Amniotic stem cell (primary cell): ENCODE measurements around the gene SENP8.

Experiments
- DNase-seq: peaks from one replicate; lab custom pipeline; 2025; lab: John Stamatoyannopoulos, UW

The SENP8 gene

GRCh38 chr15:72113347-72114031, 4.7 kb upstream of the SENP8 start:
- no peak for DNase-seq

DNA sequence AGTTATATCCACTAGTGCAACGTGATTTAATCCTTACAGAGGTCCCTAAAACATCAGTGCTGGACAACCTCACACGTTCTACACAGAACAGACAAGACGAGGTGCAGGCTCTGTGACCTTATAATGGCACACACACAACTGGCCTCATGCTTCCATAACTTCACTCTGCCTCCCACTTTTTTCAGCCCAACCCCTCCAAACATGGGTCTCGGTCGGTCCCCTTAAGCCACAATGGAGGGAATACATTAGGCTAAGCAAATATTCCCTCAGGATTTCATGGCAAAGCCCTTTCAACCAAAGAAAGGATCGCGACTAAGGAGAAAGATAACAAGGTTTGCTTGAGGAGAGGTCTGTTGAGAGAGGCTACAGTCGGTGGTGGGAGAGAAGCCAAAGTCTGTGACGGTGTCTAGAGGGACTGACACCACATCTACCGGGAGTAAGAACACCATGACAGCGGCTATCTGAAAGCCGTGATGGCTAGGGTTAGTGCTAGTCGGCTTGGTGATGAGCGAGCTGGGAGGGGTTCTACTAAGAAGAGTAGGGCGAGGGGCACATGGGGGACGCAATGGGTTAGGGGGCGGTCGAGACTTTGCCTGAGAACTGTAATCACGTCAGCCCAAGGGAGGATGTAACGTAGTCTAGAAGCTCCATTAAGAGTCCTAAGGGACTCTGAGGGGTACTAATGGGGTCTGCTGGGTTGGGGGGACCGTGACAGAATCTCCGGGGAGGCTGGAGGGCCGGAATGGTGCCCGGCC, 1.3 kb upstream of the SENP8 start:
- DNase-seq: no peak

- DNase-seq: peak; percentile 75
These were observed 652 bp upstream of the SENP8 start for GRCh38 chr15:72117486-72118016.

GRCh38 chr15:72124218-72124617, 6.0 kb downstream of the SENP8 start:
- DNase-seq: no peak

GRCh38 chr15:72127724-72128322, 9.6 kb downstream of the SENP8 start:
- no peak for DNase-seq

DNA sequence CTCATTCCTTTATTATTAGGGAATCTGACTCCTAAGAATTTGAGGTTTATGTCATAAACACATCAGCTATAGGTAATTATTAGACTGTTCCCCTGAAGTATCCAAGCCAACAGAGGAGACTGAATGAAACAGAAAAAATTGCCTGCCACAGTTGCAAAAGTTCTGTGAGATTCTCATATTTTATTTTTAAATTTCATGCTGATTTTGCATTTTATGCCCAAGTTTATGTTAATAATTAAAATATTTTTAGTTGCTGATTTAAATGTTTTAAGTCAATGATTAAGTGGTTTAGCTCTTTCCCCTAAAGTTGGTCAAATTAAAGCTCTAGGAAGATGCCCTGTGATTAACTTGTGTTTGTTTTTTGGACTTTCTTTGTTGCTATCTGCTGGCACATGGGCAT, 10.2 kb downstream of the SENP8 start:
- DNase-seq: no peak

DNA sequence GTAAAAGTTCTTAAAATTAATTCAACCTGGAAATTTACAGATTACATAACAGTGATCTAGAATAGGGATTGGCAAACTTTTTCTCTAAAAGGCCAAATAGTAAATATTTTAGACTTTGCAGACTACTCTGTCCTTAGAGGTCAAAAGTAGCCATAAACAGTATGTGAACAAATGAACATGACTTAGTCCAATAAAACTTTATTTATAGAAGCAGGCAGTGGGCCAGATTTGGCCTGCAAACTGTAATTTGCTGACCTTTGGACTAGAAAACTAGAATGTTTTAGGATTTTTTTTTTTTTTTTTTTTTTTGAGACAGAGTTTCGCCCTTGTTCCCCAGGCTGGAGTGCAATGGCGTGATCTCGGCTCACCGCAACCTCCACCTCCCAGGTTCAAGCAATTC, 12.1 kb downstream of the SENP8 start:
- DNase-seq: no peak

DNA sequence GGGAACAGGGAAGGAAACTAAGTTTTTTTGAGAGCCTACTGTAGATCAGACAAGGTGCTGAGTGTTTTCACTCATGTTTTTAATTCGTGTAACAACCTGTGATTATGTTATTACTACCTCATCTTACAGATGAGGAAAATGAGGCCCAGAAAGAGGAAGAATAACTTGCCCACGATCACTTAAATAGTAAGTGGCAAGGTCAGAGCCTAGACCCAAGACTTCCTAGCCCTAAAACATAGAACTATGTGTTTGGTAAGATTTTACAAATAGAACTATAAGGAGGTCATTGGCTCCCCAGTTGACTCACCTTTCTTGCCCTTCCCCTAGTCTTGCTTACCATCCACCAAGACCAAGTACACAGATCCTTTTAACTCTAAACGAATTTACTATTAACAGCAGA, 13.7 kb downstream of the SENP8 start:
- DNase-seq: no peak

DNA sequence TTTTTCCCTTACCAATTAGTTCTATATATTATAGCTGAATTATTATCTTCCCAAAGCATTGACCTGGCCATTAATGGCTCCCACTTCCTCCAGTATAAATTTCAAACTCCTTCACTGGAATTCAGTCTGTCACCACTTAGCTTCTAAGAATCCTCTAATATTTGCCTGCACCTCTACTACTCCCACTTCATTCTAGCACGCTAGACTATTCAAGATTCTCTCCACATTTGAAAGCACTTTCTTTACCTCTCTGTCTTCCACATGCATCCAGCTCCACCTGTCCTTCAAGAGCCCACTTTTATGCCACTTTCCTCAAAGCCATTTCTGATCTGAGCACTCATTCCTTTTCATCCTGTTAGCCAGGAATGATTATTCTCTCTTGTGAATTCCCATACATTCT, 15.0 kb downstream of the SENP8 start:
- no peak for DNase-seq

GRCh38 chr15:72135719-72136118, 17.5 kb downstream of the SENP8 start:
- DNase-seq: no peak

- DNase-seq: no peak
These were observed 18.2 kb downstream of the SENP8 start for GRCh38 chr15:72136170-72137051.

- DNase-seq: no peak
These were observed 21.5 kb downstream of the SENP8 start for GRCh38 chr15:72139667-72140066.

DNA sequence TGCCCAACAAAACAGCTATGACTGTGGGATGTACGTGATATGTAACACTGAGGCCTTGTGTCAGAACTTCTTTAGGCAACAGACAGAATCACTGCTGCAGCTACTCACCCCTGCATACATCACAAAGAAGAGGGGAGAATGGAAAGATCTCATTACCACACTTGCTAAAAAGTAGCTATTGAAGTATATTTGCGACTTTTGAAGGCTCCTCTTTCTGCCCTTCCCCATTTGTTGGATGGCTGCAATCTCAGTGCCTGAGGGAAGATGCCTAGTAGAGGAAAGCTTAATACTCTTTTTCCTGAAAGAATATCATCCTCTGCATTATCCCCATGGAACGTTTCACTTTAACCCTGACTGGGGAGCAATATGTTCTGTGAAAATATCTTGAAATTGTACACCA, 21.9 kb downstream of the SENP8 start:
- no peak for DNase-seq

- no peak for DNase-seq
These were observed 23.2 kb downstream of the SENP8 start for GRCh38 chr15:72141171-72142084.

GRCh38 chr15:72146221-72146620, 28.0 kb downstream of the SENP8 start:
- no peak for DNase-seq

DNA sequence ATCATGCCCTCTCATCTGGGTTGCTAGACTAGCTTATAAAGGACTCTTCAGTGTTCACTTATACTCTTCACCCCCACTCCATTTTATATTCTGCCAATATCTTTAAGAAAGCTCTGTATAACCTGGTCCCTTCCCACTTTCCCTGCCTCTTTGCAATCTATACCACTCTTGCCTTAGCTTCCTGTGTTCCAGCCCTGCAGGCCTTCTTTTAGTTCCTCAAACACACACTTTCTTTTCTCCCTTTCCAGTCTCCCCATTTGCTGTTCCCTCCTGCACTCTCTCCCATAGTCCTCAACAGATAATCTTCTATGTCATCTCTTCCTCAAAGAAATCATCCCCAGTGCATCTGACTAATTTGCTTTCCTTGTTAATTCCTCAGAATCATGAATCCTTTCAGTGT, 28.7 kb downstream of the SENP8 start:
- DNase-seq: no peak

DNA sequence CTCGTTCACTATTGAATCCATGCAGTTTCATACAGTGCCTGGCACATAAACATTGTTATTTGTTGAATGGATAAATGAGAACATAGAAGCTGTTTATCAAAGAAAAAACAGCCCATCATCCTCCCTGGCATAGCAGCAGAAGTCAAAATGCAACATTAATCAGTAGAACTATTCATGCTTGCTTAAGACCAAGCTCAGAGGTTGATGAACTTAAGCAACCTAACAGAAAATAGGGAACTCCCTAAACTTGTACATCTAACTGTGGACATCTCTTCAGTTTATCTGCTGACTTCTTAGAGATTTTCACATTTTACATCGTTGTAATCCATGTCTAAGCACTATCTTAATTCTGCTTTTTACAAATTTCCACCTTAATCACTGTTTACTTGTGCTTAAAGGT, 29.2 kb downstream of the SENP8 start:
- no peak for DNase-seq

DNA sequence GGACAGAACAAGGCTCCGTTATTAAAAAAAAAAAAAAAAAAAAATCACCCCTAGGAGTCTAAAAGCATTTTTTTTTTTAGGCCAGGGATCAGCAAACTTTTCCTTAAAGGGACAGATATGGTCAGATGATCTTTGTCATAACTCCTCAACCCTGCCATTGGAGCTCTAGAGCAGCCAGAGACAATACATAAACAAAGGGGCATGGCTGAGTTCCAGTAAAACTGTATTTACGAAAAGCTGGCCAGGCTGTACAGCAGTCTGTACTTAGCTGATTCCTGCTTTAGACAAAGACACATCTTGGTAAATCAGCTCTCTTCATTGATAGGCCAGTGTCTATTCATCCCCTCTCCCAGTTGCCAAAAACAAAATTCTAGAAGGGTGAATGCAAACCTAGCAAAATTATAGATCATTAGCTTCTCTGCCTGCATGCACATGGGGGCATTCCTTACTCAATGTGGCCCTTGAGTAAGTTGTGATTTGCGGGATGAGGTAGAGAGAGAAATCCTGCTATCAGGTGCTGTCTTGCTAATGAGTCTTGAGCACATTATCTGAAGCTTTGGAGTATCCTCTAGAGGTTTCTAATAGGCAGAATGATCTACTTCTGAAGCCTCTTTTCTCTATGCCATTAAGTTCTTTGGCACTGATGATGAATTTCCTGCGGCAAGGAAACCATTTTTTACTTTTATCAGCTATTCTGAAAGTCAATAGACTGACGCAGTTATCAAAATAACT, 35.2 kb downstream of the SENP8 start:
- DNase-seq: no peak

DNA sequence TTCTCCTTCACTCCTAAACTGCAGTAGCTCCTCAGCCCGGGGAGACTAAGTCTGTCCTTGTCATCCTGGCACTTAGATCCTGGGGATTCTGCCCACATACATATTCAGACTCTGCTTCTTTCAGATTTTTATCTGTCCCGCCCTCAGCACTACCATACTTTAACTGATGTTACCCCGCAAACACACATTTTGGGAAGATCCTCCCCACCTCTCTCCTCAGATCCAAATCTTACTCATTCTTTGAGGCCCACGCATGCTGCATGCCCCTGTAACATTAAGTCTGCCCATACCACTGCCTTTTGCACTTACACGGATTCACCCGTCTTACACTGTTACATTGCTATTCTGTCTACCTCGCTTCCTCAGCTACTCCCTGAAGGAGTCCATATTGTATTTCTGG, 36.1 kb downstream of the SENP8 start:
- DNase-seq: no peak

GRCh38 chr15:72155003-72155621, 36.9 kb downstream of the SENP8 start:
- no peak for DNase-seq
